Regular cardiac myocyte (primary cell): ENCODE measurements around the gene TWF2. TPM values are rescaled to one million over a fixed set of nuclear protein-coding genes. Genes with fewer than 3 reads are reported as not detected.

Source experiments
- total RNA-seq: library from RNA; depleted of rRNA; stranded (reverse); fragments of >200 nt; gene quantifications from 2 replicates; pipeline ENCODE4 v1.2.3, GENCODE V29; 2014

Gene TWF2
- total RNA-seq = 60.3 and 100 TPM in 2 replicates

GRCh38 chr3:52238761-52239701, at the start of gene TWF2:
TWF2 (minus strand) TSS chr3:52239158; CDS start chr3:52239016, 142 bp downstream.

GRCh38 chr3:52278510-52279069, 39.6 kb upstream of the TWF2 start, which contains the start of gene WDR82:
WDR82 (minus strand) TSS chr3:52278649; CDS start chr3:52278361, 288 bp downstream.

GRCh38 chr3:52245322-52246263, 6.6 kb upstream of the TWF2 start, which contains the start of gene PPM1M:
PPM1M (plus strand) TSS chr3:52245759; CDS start chr3:52245825, 66 bp downstream.

GRCh38 chr3:52225452-52226228, 13.3 kb downstream of the TWF2 start, which contains the start of gene TLR9:
TLR9 (minus strand) TSS chr3:52225645; CDS start chr3:52225529, 116 bp downstream.

GRCh38 chr3:52197842-52198625, 40.9 kb downstream of the TWF2 start, which contains the start of gene ALAS1:
ALAS1 (plus strand) TSS chr3:52198160; CDS start chr3:52199242, 1,082 bp downstream.

Other genes with a start within 250 kb of the TWF2 start
- 1,134 and 1,150 TPM in 2 replicates for gene RPL29, start 243.3 kb downstream of the TWF2 start, total RNA-seq
- 5.9 and 10.9 TPM in 2 replicates for gene DUSP7, start 182.6 kb downstream of the TWF2 start, total RNA-seq
- 2.3 and 21.1 TPM in 2 replicates for gene POC1A, start 84.7 kb downstream of the TWF2 start, total RNA-seq
- 27.1 and 32.8 TPM in 2 replicates for gene ALAS1, start 41.0 kb downstream of the TWF2 start, total RNA-seq
- not detected in 2 replicates for gene TLR9, start 13.5 kb downstream of the TWF2 start, total RNA-seq
- 18.3 and 18.8 TPM in 2 replicates for gene PPM1M, start 6.6 kb upstream of the TWF2 start, total RNA-seq
- 51.0 and 79.8 TPM in 2 replicates for gene WDR82, start 39.5 kb upstream of the TWF2 start, total RNA-seq
- 2.8 and 8.8 TPM in 2 replicates for gene GLYCTK, start 48.7 kb upstream of the TWF2 start, total RNA-seq
- 0.96 and 2.0 TPM in 2 replicates for gene DNAH1, start 77.2 kb upstream of the TWF2 start, total RNA-seq
- 41.2 and 61.9 TPM in 2 replicates for gene BAP1, start 170.8 kb upstream of the TWF2 start, total RNA-seq
- gene PHF7, start 171.5 kb upstream of the TWF2 start, total RNA-seq = 1.7 and 2.1 TPM in 2 replicates
- under 0.01 TPM in 2 replicates for gene SEMA3G, start 205.9 kb upstream of the TWF2 start, total RNA-seq
- gene TNNC1, start 214.9 kb upstream of the TWF2 start, total RNA-seq = 0.96 and 2.5 TPM in 2 replicates
- gene NISCH, start 216.4 kb upstream of the TWF2 start, total RNA-seq = 38.2 and 67.9 TPM in 2 replicates